ENCODE results near the gene POU3F1. TPM values are rescaled to one million over a fixed set of nuclear protein-coding genes. Genes with fewer than 3 reads are reported as not detected.
A peak's percentile ranks its signal among the peaks of the same experiment; 100 is the strongest.

The POU3F1 gene
- total RNA-seq, 1 donor from 2014 or later = 10.7 TPM

GRCh38 chr1:38046884-38047602, 450 bp upstream of the POU3F1 start:
- Mint-ChIP-seq H3K4me3 (peak overlapping the region; percentile 92), H3K4me1 (peaks cover 53% of the 10 kb centered on the region), H3K27ac (ENCODE audit: unreplicated experiment) (no peak overlapping the region), H3K36me3 (ENCODE audit: low read depth) (peaks cover 4% of the 10 kb centered on the region), H3K9me3 (no peaks in the 10 kb centered on the region), H3K27me3 (ENCODE audit: low read depth) (peaks cover 77% of the 10 kb centered on the region)
- peak; percentile 77 for DNase-seq (ENCODE audit: low read depth, low spot score)
- no peak for TF ChIP-seq CTCF (conservative IDR thresholded peaks at IDR 0.05)

GRCh38 chr1:38045401-38046332, 926 bp downstream of the POU3F1 start:
- Mint-ChIP-seq H3K9me3 (no peaks in the 10 kb centered on the region), H3K27me3 (ENCODE audit: low read depth) (peaks cover 79% of the 10 kb centered on the region), H3K4me1 (peaks cover 43% of the 10 kb centered on the region), H3K27ac (ENCODE audit: unreplicated experiment) (no peak overlapping the region), H3K4me3 (peak overlapping the region; percentile 84), H3K36me3 (ENCODE audit: low read depth) (peaks cover 4% of the 10 kb centered on the region)
- TF ChIP-seq CTCF (conservative IDR thresholded peaks at IDR 0.05) = no peak
- DNase-seq (ENCODE audit: low read depth, low spot score) = no peak

GRCh38 chr1:38044221-38045215, 2.1 kb downstream of the POU3F1 start:
- peaks cover 6% of the 10 kb centered on the region for H3K36me3 Mint-ChIP-seq (ENCODE audit: low read depth)
- H3K4me1 Mint-ChIP-seq = peaks cover 38% of the 10 kb centered on the region
- peaks cover 80% of the 10 kb centered on the region for H3K27me3 Mint-ChIP-seq (ENCODE audit: low read depth)
- H3K4me3 Mint-ChIP-seq = peak overlapping the region; percentile 92
- no peak overlapping the region for H3K27ac Mint-ChIP-seq (ENCODE audit: unreplicated experiment)
- no peak for TF ChIP-seq CTCF (conservative IDR thresholded peaks at IDR 0.05)
- DNase-seq (ENCODE audit: low read depth, low spot score) = no peak
- no peaks in the 10 kb centered on the region for H3K9me3 Mint-ChIP-seq

GRCh38 chr1:38043036-38043747, 3.4 kb downstream of the POU3F1 start:
- H3K4me1 Mint-ChIP-seq = peaks cover 36% of the 10 kb centered on the region
- no peak for DNase-seq (ENCODE audit: low read depth, low spot score)
- no peak for TF ChIP-seq CTCF (conservative IDR thresholded peaks at IDR 0.05)
- peaks cover 69% of the 10 kb centered on the region for H3K27me3 Mint-ChIP-seq (ENCODE audit: low read depth)
- H3K9me3 Mint-ChIP-seq = no peaks in the 10 kb centered on the region
- peak overlapping the region; percentile 92 for H3K4me3 Mint-ChIP-seq
- no peak overlapping the region for H3K27ac Mint-ChIP-seq (ENCODE audit: unreplicated experiment)
- peaks cover 6% of the 10 kb centered on the region for H3K36me3 Mint-ChIP-seq (ENCODE audit: low read depth)

All from neural crest cell (in vitro differentiated cells).